ENCODE measurements around the gene CNGB1. TPM values are rescaled to one million over a fixed set of nuclear protein-coding genes. Genes with fewer than 3 reads are reported as not detected.

Gene CNGB1
- total and polyA plus RNA-seq, 2 of the 13 experiments (the other 11 are each of a cell fraction or from before 2014, with no cell fraction given): 0.02 to 0.15 TPM

DNA sequence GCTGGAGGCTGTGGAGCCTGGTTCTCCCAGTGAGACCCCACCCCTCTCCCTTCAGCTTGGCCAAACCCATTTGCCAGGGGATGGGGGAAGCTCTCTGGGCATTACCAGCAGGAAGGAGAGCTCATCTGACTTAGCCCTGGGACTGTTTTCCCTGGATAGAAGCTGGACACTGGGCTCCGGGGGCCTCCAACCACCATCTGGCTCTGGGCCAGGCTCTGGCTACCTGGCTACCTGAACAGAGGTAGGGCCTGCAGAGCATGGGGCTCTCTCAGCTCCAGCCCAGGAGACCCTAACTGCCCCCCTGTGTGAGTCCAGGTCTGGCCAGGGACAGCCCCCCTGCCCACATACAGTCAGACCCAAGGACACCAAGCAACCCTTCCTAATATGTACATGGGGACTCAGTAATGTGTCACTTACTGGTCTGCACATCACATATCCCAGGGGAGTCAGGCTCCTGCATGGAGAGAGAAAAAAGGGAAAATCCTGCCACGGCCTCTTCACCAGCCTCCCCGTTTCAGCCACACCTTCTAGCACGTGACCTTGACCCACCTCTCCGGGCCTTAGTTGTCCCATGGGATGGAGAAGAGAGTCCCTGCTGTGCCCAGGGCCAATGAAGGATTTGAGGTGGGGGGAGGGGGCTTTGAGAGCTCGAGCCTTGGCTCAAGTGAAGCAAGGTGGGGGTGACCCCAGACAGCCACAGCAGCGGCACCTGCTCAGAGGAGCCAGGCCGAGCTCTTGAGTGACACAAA lies 13.8 kb downstream of the CNGB1 start (continued):
- TF ChIP-seq, protein P1, sequence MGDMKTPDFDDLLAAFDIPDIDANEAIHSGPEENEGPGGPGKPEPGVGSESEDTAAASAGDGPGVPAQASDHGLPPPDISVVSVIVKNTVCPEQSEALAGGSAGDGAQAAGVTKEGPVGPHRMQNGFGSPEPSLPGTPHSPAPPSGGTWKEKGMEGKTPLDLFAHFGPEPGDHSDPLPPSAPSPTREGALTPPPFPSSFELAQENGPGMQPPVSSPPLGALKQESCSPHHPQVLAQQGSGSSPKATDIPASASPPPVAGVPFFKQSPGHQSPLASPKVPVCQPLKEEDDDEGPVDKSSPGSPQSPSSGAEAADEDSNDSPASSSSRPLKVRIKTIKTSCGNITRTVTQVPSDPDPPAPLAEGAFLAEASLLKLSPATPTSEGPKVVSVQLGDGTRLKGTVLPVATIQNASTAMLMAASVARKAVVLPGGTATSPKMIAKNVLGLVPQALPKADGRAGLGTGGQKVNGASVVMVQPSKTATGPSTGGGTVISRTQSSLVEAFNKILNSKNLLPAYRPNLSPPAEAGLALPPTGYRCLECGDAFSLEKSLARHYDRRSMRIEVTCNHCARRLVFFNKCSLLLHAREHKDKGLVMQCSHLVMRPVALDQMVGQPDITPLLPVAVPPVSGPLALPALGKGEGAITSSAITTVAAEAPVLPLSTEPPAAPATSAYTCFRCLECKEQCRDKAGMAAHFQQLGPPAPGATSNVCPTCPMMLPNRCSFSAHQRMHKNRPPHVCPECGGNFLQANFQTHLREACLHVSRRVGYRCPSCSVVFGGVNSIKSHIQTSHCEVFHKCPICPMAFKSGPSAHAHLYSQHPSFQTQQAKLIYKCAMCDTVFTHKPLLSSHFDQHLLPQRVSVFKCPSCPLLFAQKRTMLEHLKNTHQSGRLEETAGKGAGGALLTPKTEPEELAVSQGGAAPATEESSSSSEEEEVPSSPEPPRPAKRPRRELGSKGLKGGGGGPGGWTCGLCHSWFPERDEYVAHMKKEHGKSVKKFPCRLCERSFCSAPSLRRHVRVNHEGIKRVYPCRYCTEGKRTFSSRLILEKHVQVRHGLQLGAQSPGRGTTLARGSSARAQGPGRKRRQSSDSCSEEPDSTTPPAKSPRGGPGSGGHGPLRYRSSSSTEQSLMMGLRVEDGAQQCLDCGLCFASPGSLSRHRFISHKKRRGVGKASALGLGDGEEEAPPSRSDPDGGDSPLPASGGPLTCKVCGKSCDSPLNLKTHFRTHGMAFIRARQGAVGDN (CRISPR knock-in tag; IDR thresholded peaks at IDR 0.05): peak; percentile 42; the same call in 1 of the 2 replicates
- TF ChIP-seq ZNF501 (CRISPR knock-in tag; IDR thresholded peaks at IDR 0.05) (0 out of 2 replicates have a peak, but pooled peaks have one; percentile 8), ZNF605 (CRISPR knock-in tag; IDR thresholded peaks at IDR 0.05) (0 out of 2 replicates have a peak, but pooled peaks have one; percentile 36), KDM2A (CRISPR knock-in tag; IDR thresholded peaks at IDR 0.05; ENCODE audit: borderline replicate concordance, low read depth) (0 out of 2 replicates have a peak, but pooled peaks have one; percentile 18), EHMT2 (IDR thresholded peaks at IDR 0.05; ENCODE audit: borderline replicate concordance, low read depth, low read length) (no peak), ZNF792 (CRISPR knock-in tag; IDR thresholded peaks at IDR 0.05) (peak; percentile 94; the same call in 1 of the 2 replicates), ZNF772 (CRISPR knock-in tag; IDR thresholded peaks at IDR 0.05) (peak; percentile 34; the same call in 1 of the 2 replicates), ZNF484 (CRISPR knock-in tag; IDR thresholded peaks at IDR 0.05; ENCODE audit: borderline replicate concordance, low read depth) (no peak), ZNF598 (CRISPR knock-in tag; IDR thresholded peaks at IDR 0.05; ENCODE audit: borderline replicate concordance) (0 out of 2 replicates have a peak, but pooled peaks have one; percentile 21)
- TF ChIP-seq, protein P2, sequence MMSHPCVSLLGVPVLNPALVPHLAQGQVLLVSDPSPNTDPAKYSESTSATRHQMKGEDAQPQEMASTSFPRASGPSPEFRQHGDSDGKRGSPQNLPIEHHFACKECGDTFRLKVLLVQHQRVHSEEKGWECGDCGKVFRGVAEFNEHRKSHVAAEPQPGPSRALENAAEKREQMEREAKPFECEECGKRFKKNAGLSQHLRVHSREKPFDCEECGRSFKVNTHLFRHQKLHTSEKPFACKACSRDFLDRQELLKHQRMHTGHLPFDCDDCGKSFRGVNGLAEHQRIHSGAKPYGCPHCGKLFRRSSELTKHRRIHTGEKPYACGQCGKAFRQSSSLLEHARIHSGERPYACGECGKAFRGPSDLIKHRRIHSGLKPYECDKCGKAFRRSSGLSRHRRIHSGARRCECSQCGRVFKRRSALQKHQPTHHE (CRISPR knock-in tag; IDR thresholded peaks at IDR 0.05; ENCODE audit: borderline replicate concordance): no peak
- TF ChIP-seq, protein P3, sequence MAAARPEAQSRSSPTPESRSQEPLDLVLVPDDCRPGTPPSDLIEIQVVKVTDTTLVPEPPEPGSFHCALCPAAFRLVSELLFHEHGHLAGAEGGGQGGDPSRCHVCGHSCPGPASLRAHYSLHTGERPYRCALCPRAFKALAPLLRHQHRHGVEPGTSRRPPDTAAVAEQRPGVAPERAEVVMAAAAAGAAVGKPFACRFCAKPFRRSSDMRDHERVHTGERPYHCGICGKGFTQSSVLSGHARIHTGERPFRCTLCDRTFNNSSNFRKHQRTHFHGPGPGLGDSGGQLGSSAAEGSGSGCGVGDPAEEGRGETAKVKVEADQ (CRISPR knock-in tag; IDR thresholded peaks at IDR 0.05; ENCODE audit: borderline replicate concordance): 0 out of 2 replicates have a peak, but pooled peaks have one; percentile 29
- TF ChIP-seq, protein P4, sequence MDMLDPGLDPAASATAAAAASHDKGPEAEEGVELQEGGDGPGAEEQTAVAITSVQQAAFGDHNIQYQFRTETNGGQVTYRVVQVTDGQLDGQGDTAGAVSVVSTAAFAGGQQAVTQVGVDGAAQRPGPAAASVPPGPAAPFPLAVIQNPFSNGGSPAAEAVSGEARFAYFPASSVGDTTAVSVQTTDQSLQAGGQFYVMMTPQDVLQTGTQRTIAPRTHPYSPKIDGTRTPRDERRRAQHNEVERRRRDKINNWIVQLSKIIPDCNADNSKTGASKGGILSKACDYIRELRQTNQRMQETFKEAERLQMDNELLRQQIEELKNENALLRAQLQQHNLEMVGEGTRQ (IDR thresholded peaks at IDR 0.05; ENCODE audit: low read depth, low read length): no peak
- TF ChIP-seq, protein P4 (CRISPR knock-in tag; IDR thresholded peaks at IDR 0.05; ENCODE audit: borderline replicate concordance): peak; percentile 40; the same call in 1 of the 2 replicates

Data from HepG2 (cell line).